Breast epithelium (tissue), 4 donors: Measurements from ENCODE around the gene TOP1. TPM values are rescaled to one million over a fixed set of nuclear protein-coding genes. Genes with fewer than 3 reads are reported as not detected.

ENCODE experiments used
- DNase-seq, 2 donors: peaks; one replicate each; pipeline ENCODE4 v3.0.0-alpha.2; 2019; ENCODE audit warnings: low spot score in 2 of 2
- H3K27ac ChIP-seq, 2 donors: fragments of 200-600 bp; sonication (generic) in 1 of 2; one replicate each; pipeline ENCODE4 v1.5.1; 2016 to 2019; ENCODE audit warnings: mild to moderate bottlenecking in 1 of 2
- H3K27me3 ChIP-seq, 2 donors: fragments of 200-600 bp; sonication (generic) in 1 of 2; one replicate each; pipeline versions ENCODE4 v1.5.1 to v1.6.0; 2017 to 2019; ENCODE audit warnings: control low read depth in 1 of 2, mild to moderate bottlenecking in 1 of 2
- H3K36me3 ChIP-seq: fragments of 200-600 bp; one replicate; pipeline ENCODE4 v1.5.1; 2019
- H3K4me1 ChIP-seq, 2 donors: fragments of 200-600 bp; sonication (generic); one replicate each; pipeline ENCODE4 v1.5.1; 2016 to 2019; ENCODE audit warnings: control low read depth in 1 of 2
- H3K4me3 ChIP-seq, 3 donors: fragments of 200-600 bp; sonication (generic); 1 replicate in 2 of 3; 2 replicates in 1 of 3; pipeline ENCODE4 v1.5.1; 2016 to 2019; ENCODE audit warnings: mild to moderate bottlenecking in 3 of 3, moderate library complexity in 2 of 3
- H3K9me3 ChIP-seq, 2 donors: fragments of 200-600 bp; sonication (generic) in 1 of 2; one replicate each; pipeline ENCODE4 v1.5.1; 2016 to 2019; ENCODE audit warnings: control low read depth in 1 of 2
- CTCF ChIP-seq, 3 donors: fragments of 450-650 bp; IDR thresholded peaks; one replicate each; pipeline ENCODE4 v1.5.1; 2016 to 2017; ENCODE audit warnings: antibody characterized with exemption in 3 of 3, mild to moderate bottlenecking in 3 of 3, moderate library complexity in 3 of 3
- POLR2A ChIP-seq: fragments of 450-650 bp; IDR thresholded peaks from one replicate; pipeline ENCODE4 v1.6.1; 2016; ENCODE audit warnings: antibody characterized with exemption, mild to moderate bottlenecking, moderate library complexity
- POLR2AphosphoS5 ChIP-seq, 3 donors: sonication (generic); formaldehyde crosslinking; IDR thresholded peaks; one replicate each; pipeline ENCODE4 v1.6.1; 2017; ENCODE audit warnings: antibody characterized with exemption in 3 of 3
- intact Hi-C: fragments of 100-400 bp; cut with DNase I; formaldehyde crosslinking; loops from one replicate; pipeline ENCODE4 v1.15.1; 2023; ENCODE audit warnings: low total_unique reads
- total RNA-seq, 3 donors: library from RNA; depleted of rRNA; stranded (reverse); fragments of >200 nt; gene quantifications; one replicate each; pipeline ENCODE4 v1.1.0, GENCODE V29; 2016

TOP1 gene
- total RNA-seq, 3 donors from 2014 or later = 24.0 to 41.6 (median 40.3) TPM

DNA sequence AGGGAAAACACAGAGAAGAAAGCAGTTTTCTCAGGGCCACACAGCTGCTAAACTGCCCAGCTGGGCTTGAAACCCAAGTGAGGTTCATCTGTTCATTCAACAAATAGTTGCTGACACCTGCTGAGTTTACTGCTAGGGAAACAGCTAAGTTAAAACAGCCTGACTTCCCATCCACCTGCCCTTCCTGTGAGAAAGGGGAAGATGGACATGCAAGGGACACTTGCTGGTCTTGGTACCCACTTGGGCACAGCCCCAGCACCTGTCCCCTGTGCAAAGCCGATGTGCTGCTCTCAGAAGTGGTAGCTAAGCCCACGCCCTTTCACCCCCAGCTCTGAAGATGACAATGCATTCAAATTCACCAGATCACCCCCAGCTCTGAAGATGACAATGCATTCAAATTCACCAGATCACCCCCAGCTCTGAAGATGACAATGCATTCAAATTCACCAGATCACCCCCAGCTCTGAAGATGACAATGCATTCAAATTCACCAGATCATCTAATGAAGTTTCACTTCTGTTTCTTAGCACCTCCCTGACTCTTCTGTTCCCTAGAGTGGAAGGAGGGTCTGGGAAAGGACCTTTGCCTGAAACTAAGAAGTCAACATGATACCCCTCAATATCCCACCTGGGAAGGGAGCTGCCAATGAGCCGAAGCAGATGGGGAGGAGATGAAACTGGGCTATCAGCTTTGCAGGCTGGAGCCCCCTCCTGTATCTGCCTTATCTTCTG is 46.0 kb upstream of the TOP1 start:
- DNase-seq = no peak
- intact Hi-C loops = no loop called here
- TF ChIP-seq POLR2A (no peak), CTCF (IDR thresholded peaks at IDR 0.05) (no peak), POLR2AphosphoS5 (IDR thresholded peaks at IDR 0.05) (no peak)
- H3K36me3 ChIP-seq = no peaks in the 10 kb centered on the region
- H3K27ac ChIP-seq = no peak overlapping the region
- H3K9me3 ChIP-seq = peaks cover 0 to 8% of the 10 kb centered on the region in 2 donors
- H3K27me3 ChIP-seq = no peaks in the 10 kb centered on the region
- H3K4me3 ChIP-seq = no peak overlapping the region
- H3K4me1 ChIP-seq = no peaks in the 10 kb centered on the region

DNA sequence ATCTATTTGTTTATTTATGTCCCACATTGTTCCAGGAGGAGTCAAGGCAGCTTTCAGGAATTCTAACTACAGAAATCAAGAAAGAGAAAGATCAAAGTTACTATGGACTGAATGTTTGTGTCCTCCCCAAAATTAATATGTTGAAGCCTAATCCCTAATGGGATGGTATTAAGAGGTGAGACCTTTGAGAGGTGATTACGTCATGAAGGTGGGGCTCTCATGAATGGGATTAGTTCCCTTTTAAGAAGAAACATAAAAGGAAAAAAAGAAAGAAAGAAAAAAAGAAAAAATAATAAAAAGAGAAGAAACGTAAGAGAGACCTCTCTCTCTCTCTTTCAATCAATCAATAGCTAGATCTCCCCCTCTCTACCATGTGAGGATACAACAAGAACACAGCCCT is 44.7 kb upstream of the TOP1 start:
- TF ChIP-seq POLR2AphosphoS5 (IDR thresholded peaks at IDR 0.05) (no peak), CTCF (IDR thresholded peaks at IDR 0.05) (no peak), POLR2A (no peak)
- Histone ChIP-seq H3K4me1 (no peaks in the 10 kb centered on the region), H3K27ac (no peak overlapping the region), H3K9me3 (no peaks in the 10 kb centered on the region), H3K27me3 (no peaks in the 10 kb centered on the region), H3K36me3 (no peaks in the 10 kb centered on the region), H3K4me3 (no peak overlapping the region)
- intact Hi-C loops = no loop called here
- no peak for DNase-seq

DNA sequence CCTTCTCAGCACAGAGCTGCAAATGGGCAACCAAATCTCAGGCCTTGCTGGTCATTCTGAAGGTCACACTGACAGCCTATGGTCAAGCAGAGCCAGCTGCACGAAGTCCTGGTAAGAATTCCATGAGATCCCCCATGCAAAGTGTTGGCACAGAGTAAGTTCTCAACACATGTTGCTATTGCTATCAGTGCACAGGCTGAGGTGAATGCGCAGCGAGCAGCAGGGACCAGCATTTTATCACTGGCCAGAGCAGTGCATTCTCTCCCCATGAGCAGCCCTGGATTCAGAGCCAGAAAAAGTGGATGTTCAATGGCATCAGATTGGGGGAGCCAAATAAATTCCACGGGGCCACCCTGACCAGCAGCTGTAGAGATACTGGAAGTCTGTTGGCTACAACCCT is 44.1 kb upstream of the TOP1 start:
- no peak for DNase-seq
- Histone ChIP-seq H3K4me1 (no peaks in the 10 kb centered on the region), H3K36me3 (no peaks in the 10 kb centered on the region), H3K27me3 (no peaks in the 10 kb centered on the region), H3K27ac (no peak overlapping the region), H3K9me3 (no peaks in the 10 kb centered on the region), H3K4me3 (no peak overlapping the region)
- TF ChIP-seq POLR2AphosphoS5 (IDR thresholded peaks at IDR 0.05) (no peak), POLR2A (no peak), CTCF (IDR thresholded peaks at IDR 0.05) (no peak)
- intact Hi-C loops = no loop called here

DNA sequence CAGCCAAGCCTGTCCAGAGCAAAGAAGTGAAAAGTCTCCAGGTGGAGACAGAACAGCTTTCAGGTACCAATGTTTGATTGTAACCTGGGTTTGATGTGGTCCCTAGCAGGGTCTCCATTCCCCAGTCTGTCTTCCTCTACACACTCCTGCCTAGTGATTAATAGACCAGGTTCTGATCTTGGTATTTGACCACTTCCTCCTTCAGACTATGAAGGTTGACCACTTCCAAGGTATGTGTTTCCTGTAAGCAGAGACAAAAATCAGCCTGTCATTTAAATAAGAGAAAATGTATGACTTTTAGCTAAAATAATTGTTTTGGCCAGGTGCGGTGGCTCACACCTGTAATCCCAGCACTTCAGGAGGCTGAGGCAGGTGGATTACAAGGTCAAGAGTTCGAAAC is 41.8 kb upstream of the TOP1 start:
- H3K4me1 ChIP-seq = no peaks in the 10 kb centered on the region
- intact Hi-C loops = no loop called here
- H3K9me3 ChIP-seq = no peaks in the 10 kb centered on the region
- DNase-seq = no peak
- no peaks in the 10 kb centered on the region for H3K27me3 ChIP-seq
- no peaks in the 10 kb centered on the region for H3K36me3 ChIP-seq
- no peak overlapping the region for H3K27ac ChIP-seq
- TF ChIP-seq POLR2AphosphoS5 (IDR thresholded peaks at IDR 0.05) (no peak), CTCF (IDR thresholded peaks at IDR 0.05) (no peak), POLR2A (no peak)
- no peak overlapping the region for H3K4me3 ChIP-seq

DNA sequence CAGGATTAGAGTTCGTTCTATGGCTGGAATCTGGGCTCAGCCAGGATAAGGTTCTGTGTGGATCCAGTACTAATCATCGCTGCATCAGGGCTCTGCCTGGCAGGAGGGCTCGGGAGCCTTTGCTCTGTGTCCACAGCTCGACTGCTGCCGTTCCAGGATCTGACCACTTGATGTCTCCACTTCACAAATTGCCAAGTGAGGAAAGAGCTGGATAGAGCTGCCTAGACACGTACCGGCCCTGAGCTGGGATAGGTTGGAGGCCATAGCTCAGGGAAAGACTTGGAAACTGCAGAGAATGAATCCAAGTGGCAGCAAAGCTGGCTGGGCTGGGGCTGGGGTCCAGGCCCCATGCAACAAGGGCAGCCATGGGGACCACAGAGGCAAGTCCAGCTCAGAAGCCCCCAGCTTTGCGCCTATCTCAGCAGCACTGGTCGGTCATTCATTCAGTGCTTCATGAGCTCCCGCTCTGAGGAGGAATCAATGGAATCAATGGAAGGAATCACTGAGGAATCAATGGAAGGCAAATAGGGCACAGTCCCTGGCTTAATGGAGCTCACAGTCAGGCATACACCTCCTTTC is 38.0 kb upstream of the TOP1 start:
- Histone ChIP-seq H3K9me3 (no peaks in the 10 kb centered on the region), H3K36me3 (no peaks in the 10 kb centered on the region), H3K27me3 (no peaks in the 10 kb centered on the region), H3K4me3 (no peak overlapping the region), H3K4me1 (no peaks in the 10 kb centered on the region), H3K27ac (no peak overlapping the region)
- intact Hi-C loops = loop anchor here (10.0 kb wide), 1 partner anchor 104 kb away; no protein-coding TSS in a partner anchor
- DNase-seq = peak; percentile 74 to 76
- TF ChIP-seq CTCF (IDR thresholded peaks at IDR 0.05) (peak; percentile 46 to 84 (median 83)), POLR2AphosphoS5 (IDR thresholded peaks at IDR 0.05) (peak in 2 of 3 donors; percentile 24 to 60), POLR2A (no peak)
